ENCODE measurements around the gene PTRHD1.

DNA sequence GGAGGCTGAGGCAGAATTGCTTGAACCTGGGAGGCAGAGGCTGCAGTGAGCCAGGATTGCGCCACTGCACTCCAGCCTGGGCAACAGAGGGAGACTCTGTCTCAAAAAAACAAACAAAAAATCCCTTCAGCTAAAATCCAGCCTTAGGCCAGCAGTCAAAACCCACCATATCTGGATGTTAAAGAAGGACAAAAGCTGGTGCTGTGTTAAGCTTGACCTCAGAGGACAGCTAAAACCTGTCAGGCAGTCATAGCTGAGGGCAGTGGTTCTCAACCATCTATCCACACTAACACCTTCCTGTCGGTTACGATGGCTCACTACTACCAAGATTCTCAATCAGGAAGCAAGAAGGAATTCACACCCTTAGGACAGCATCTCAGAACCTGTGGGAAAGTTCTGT lies 9.6 kb downstream of the PTRHD1 start:
- TF ChIP-seq, protein P1, sequence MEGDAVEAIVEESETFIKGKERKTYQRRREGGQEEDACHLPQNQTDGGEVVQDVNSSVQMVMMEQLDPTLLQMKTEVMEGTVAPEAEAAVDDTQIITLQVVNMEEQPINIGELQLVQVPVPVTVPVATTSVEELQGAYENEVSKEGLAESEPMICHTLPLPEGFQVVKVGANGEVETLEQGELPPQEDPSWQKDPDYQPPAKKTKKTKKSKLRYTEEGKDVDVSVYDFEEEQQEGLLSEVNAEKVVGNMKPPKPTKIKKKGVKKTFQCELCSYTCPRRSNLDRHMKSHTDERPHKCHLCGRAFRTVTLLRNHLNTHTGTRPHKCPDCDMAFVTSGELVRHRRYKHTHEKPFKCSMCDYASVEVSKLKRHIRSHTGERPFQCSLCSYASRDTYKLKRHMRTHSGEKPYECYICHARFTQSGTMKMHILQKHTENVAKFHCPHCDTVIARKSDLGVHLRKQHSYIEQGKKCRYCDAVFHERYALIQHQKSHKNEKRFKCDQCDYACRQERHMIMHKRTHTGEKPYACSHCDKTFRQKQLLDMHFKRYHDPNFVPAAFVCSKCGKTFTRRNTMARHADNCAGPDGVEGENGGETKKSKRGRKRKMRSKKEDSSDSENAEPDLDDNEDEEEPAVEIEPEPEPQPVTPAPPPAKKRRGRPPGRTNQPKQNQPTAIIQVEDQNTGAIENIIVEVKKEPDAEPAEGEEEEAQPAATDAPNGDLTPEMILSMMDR (IDR thresholded peaks at IDR 0.05) = no peak
- no peak for TF ChIP-seq POLR2A (IDR thresholded peaks at IDR 0.05)

Data from ovary (tissue), 3 donors.